ENCODE results near the gene FA2H. TPM values are rescaled to one million over a fixed set of nuclear protein-coding genes. Genes with fewer than 3 reads are reported as not detected.

Gene FA2H
- total RNA-seq, 3 donors from 2014 or later: 0.33 to 1.8 TPM; not detected in 1

DNA sequence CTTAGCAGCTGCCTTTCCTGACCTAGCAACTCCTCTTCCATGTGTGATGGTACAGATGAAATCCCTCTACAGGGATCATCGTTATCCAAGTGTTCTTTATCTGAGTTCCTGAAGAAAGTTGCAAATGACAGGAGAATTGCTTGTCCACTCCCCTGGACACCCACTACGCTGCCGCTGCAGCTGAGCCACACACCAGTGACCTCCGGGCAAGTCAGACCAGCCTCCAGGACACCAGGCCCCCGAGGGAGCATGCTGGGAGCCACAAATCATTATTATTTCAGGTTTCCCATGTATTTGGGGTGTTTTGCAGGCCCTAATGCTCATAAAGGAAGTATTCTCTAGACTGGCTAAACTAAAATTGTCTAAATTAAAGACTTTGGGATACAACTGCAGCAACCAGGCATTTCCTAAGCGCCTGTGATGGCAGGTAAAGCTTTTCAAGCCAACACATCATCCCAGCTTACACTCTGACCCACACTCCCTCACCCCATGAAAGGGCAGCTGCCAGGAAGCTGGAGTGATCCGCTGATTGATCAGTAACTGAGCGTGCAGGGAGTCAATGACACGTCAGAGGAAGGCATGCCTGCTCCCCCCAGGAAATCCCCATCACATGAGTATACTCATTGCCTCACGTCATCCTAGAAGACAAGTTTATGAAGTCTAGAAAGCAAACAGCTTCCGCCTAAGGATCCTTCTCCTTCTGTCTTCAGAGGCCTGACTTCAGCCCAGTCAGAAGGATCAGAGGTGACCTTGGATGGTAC lies 14.4 kb downstream of the FA2H start:
- H3K4me1 ChIP-seq: no peaks in the 10 kb centered on the region
- H3K4me3 ChIP-seq: no peak overlapping the region
- no peaks in the 10 kb centered on the region for H3K27me3 ChIP-seq
- H3K36me3 ChIP-seq: no peaks in the 10 kb centered on the region
- no peaks in the 10 kb centered on the region for H3K9me3 ChIP-seq
- TF ChIP-seq POLR2A (IDR thresholded peaks at IDR 0.05): no peak
- TF ChIP-seq POLR2AphosphoS5 (IDR thresholded peaks at IDR 0.05): no peak
- TF ChIP-seq, protein P1, sequence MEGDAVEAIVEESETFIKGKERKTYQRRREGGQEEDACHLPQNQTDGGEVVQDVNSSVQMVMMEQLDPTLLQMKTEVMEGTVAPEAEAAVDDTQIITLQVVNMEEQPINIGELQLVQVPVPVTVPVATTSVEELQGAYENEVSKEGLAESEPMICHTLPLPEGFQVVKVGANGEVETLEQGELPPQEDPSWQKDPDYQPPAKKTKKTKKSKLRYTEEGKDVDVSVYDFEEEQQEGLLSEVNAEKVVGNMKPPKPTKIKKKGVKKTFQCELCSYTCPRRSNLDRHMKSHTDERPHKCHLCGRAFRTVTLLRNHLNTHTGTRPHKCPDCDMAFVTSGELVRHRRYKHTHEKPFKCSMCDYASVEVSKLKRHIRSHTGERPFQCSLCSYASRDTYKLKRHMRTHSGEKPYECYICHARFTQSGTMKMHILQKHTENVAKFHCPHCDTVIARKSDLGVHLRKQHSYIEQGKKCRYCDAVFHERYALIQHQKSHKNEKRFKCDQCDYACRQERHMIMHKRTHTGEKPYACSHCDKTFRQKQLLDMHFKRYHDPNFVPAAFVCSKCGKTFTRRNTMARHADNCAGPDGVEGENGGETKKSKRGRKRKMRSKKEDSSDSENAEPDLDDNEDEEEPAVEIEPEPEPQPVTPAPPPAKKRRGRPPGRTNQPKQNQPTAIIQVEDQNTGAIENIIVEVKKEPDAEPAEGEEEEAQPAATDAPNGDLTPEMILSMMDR (IDR thresholded peaks at IDR 0.05): no peak
- no peak for DNase-seq (ENCODE audit: low spot score in 2 of 2)
- no peak overlapping the region for H3K27ac ChIP-seq
- intact Hi-C loops (cut with DNase I; ENCODE audit: low total_unique reads): no loop called here

DNA sequence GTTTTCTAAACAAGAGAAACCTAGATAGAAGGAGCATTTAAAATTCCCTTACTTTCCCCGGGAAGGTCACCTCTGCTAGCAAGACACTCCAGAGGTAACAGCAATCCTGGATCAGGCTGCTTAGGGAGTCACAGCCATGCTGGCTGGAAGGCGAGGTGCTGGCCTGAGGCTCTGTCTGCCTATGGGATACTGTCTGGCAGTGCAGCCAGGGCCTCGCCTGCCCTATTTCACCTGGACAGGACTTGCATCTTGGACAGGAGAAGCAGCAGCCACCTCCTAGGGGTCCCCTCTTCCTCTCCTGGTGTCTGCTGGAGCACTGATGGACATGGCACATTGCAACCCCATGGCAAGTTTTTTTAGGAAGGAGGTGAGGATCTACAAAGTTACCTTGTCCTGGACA lies 15.1 kb downstream of the FA2H start:
- no peak for DNase-seq (ENCODE audit: low spot score in 2 of 2)
- no peaks in the 10 kb centered on the region for H3K9me3 ChIP-seq
- no peaks in the 10 kb centered on the region for H3K36me3 ChIP-seq
- no peak overlapping the region for H3K27ac ChIP-seq
- intact Hi-C loops (cut with DNase I; ENCODE audit: low total_unique reads): no loop called here
- no peaks in the 10 kb centered on the region for H3K4me1 ChIP-seq
- H3K4me3 ChIP-seq: no peak overlapping the region
- H3K27me3 ChIP-seq: no peaks in the 10 kb centered on the region
- TF ChIP-seq POLR2AphosphoS5 (IDR thresholded peaks at IDR 0.05) (no peak), POLR2A (IDR thresholded peaks at IDR 0.05) (no peak)
- TF ChIP-seq, protein P1 (IDR thresholded peaks at IDR 0.05): no peak

DNA sequence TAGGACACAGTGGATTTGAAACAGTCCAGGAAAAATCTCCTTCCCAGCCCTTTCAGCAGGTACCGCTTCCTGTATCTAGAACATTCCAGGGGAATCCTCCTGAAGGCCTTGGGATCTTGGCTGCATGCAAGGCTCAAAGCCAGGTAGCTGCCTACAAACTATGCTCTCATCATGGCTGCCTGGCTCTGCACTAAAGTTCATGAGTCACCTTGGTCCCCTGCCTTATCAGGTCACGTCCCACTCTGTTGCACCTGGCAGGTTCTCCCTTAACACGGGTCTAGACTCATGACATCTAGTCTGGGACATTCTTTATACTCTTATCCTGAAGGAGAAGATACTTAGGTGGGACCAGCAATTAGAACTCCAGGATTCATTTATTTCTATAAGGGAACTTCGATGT lies 15.8 kb downstream of the FA2H start:
- Histone ChIP-seq H3K36me3 (no peaks in the 10 kb centered on the region), H3K27me3 (no peaks in the 10 kb centered on the region), H3K9me3 (no peaks in the 10 kb centered on the region), H3K4me3 (no peak overlapping the region), H3K4me1 (no peaks in the 10 kb centered on the region), H3K27ac (no peak overlapping the region)
- no peak for DNase-seq (ENCODE audit: low spot score in 2 of 2)
- intact Hi-C loops (cut with DNase I; ENCODE audit: low total_unique reads): no loop called here
- no peak for TF ChIP-seq POLR2AphosphoS5 (IDR thresholded peaks at IDR 0.05)
- TF ChIP-seq, protein P1 (IDR thresholded peaks at IDR 0.05): no peak
- no peak for TF ChIP-seq POLR2A (IDR thresholded peaks at IDR 0.05)

DNA sequence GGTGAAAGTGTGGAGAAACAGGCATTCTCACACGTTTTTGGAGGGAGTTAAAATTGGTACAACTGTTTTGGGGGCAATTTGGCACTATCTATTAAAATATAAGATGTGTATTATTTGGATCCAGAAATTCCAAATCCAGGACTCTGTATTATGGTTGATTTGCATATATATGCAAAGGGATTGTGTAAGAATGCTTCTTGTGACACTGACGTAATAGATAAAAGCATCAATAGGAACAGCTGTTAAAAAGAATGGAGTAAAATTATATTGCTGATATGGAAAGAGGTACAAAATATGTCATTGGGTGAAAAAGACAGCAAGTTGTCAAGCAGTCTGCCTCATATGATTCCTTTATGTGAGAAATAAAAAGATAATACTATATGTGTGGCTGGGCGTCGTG lies 17.3 kb downstream of the FA2H start:
- Histone ChIP-seq H3K4me3 (no peak overlapping the region), H3K27me3 (no peaks in the 10 kb centered on the region), H3K4me1 (no peaks in the 10 kb centered on the region), H3K36me3 (no peaks in the 10 kb centered on the region), H3K27ac (no peak overlapping the region), H3K9me3 (no peaks in the 10 kb centered on the region)
- TF ChIP-seq, protein P1 (IDR thresholded peaks at IDR 0.05): no peak
- TF ChIP-seq POLR2A (IDR thresholded peaks at IDR 0.05) (no peak), POLR2AphosphoS5 (IDR thresholded peaks at IDR 0.05) (no peak)
- DNase-seq (ENCODE audit: low spot score in 2 of 2): no peak
- intact Hi-C loops (cut with DNase I; ENCODE audit: low total_unique reads): no loop called here

DNA sequence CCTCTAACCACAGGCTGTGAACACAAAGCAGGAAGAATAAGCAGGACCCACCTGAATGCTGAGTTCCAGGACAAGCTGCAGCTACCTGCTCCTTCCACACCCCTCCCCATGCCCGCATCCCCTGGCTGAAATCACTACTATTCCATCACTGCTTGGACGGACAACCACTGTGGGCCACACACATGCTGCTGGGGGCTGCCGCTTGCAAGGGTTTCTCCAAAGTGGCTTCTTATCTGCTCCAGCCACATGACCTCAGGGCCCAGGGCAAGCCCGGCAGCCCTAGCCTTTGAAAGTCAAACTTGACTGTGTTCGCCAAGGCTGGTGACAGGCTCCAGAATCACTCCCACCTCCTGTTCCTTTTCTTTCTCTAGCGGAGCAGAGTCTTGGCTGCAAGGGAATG lies 18.4 kb downstream of the FA2H start:
- H3K9me3 ChIP-seq: no peaks in the 10 kb centered on the region
- no peaks in the 10 kb centered on the region for H3K36me3 ChIP-seq
- H3K4me3 ChIP-seq: no peak overlapping the region
- TF ChIP-seq, protein P1 (IDR thresholded peaks at IDR 0.05): no peak
- TF ChIP-seq POLR2AphosphoS5 (IDR thresholded peaks at IDR 0.05): no peak
- no peak for TF ChIP-seq POLR2A (IDR thresholded peaks at IDR 0.05)
- H3K27me3 ChIP-seq: no peaks in the 10 kb centered on the region
- DNase-seq (ENCODE audit: low spot score in 2 of 2): no peak
- H3K4me1 ChIP-seq: no peaks in the 10 kb centered on the region
- H3K27ac ChIP-seq: no peak overlapping the region
- intact Hi-C loops (cut with DNase I; ENCODE audit: low total_unique reads): no loop called here
